A673 (cell line): ENCODE results near the gene DCAF12L2. TPM values are rescaled to one million over a fixed set of nuclear protein-coding genes. Genes with fewer than 3 reads are reported as not detected.

Experiments
- BruUV-seq: library from RNA; stranded (reverse); fragments of 400-500 nt; replicated peaks from 2 replicates; lab custom pipeline; 2021; lab: Mats Ljungman, UMichigan
- CTCF ChIA-PET: fragments of 300-600 bp; sonication (Branson Sonifier 250); formaldehyde crosslinking; loops from one replicate; lab custom pipeline; 2022; ENCODE audit warnings: antibody characterized with exemption; lab: Charles Lee
- POLR2A ChIA-PET: fragments of 300-600 bp; sonication (Branson Sonifier 250); formaldehyde crosslinking; loops from one replicate; lab custom pipeline; 2022; ENCODE audit warnings: antibody characterized with exemption; ENCODE audit not compliant: low non-redundant PET; lab: Charles Lee
- DNase-seq: peaks from one replicate; pipeline ENCODE4 v3.0.0-alpha.2; 2015; ENCODE audit warnings: low spot score
- H3K27ac ChIP-seq: fragments of 200-600 bp; sonication (generic); 2 replicates; pipeline ENCODE4 v1.5.1; 2016; ENCODE audit warnings: mixed run types, low read depth, mild to moderate bottlenecking, mixed read lengths, antibody characterized with exemption, low read length; ENCODE audit not compliant: poor library complexity, severe bottlenecking
- H3K27me3 ChIP-seq: fragments of 200-600 bp; sonication (generic); replicated peaks from 2 replicates; pipeline ENCODE4 v1.6.1; 2017; ENCODE audit warnings: mixed run types, low read depth, mild to moderate bottlenecking, mixed read lengths, antibody characterized with exemption, low read length; ENCODE audit not compliant: insufficient read depth, poor library complexity
- H3K36me3 ChIP-seq: fragments of 200-600 bp; sonication (generic); 2 replicates; pipeline ENCODE4 v1.6.1; 2016; ENCODE audit warnings: mixed run types, mild to moderate bottlenecking, mixed read lengths, antibody characterized with exemption, low read length; ENCODE audit not compliant: insufficient read depth, poor library complexity, severe bottlenecking
- H3K4me1 ChIP-seq: fragments of 200-600 bp; sonication (generic); 2 replicates; pipeline ENCODE4 v1.6.1; 2017; ENCODE audit warnings: mixed run types, mild to moderate bottlenecking, mixed read lengths, antibody characterized with exemption, low read length; ENCODE audit not compliant: insufficient read depth, poor library complexity, severe bottlenecking
- H3K4me3 ChIP-seq: fragments of 200-600 bp; sonication (generic); 2 replicates; pipeline ENCODE4 v1.5.1; 2016; ENCODE audit warnings: low read depth, mixed run types, mild to moderate bottlenecking, mixed read lengths, low read length; ENCODE audit not compliant: poor library complexity, severe bottlenecking
- H3K9me3 ChIP-seq: fragments of 200-600 bp; sonication (generic); 2 replicates; pipeline ENCODE4 v1.6.1; 2016; ENCODE audit warnings: mixed run types, low read depth, mild to moderate bottlenecking, mixed read lengths, antibody characterized with exemption, low read length; ENCODE audit not compliant: poor library complexity, severe bottlenecking
- EZH2 ChIP-seq: fragments of 200-600 bp; sonication (generic); IDR thresholded peaks from 2 replicates; pipeline ENCODE4 v1.6.1; 2017; ENCODE audit warnings: borderline replicate concordance, low read depth, mild to moderate bottlenecking, mixed read lengths, antibody characterized with exemption, low read length; ENCODE audit not compliant: poor library complexity, severe bottlenecking
- intact Hi-C: fragments of 100-400 bp; cut with micrococcal nuclease; formaldehyde crosslinking; loops from one replicate; pipeline ENCODE4 v1.10.0; 2022; ENCODE audit not compliant: unreplicated experiment
- total RNA-seq: library from RNA; stranded (reverse); gene quantifications from 2 replicates; pipeline ENCODE4 v1.2.3, GENCODE V29; 2021
- TF ChIP-seq, protein P1 (sequence below): fragments of 300-800, 200-600 bp; sonication (generic); conservative IDR thresholded peaks from 2 replicates; pipeline ENCODE4 v1.5.1; 2017; ENCODE audit warnings: low read depth, mild to moderate bottlenecking, antibody characterized with exemption, low read length, moderate library complexity, mixed read lengths

The DCAF12L2 gene
- total RNA-seq, 1 experiment from 2014 or later: 0.54 TPM

DNA sequence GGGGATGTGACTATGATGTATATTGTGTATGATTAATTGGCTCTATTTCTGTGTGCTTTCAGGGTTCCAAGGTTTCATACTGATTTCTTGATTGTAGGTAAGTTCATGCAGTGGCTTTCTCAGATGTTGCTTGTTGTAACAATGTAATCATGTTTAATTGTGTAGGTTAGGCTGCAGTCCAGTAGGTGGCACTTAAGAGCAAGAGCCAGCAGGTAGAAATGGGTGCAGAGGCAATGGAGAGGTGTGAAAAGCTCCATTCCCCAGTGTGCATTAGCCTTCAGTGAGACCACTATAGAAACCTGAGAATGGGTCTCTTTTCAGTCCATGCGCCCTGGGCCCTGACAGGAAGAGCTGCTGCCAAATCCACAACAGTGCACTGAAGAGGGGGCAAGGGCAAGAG, 28.2 kb downstream of the DCAF12L2 start:
- DNase-seq: peak; percentile 9
- CTCF ChIA-PET: no interaction called here
- intact Hi-C loops: no loop called here
- no TSS peak for BruUV-seq
- Histone ChIP-seq H3K4me3 (no peak overlapping the region), H3K9me3 (no peaks in the 10 kb centered on the region), H3K27ac (no peak overlapping the region), H3K4me1 (no peaks in the 10 kb centered on the region), H3K27me3 (no peaks in the 10 kb centered on the region), H3K36me3 (no peaks in the 10 kb centered on the region)
- POLR2A ChIA-PET: no interaction called here
- no peak for TF ChIP-seq EZH2
- TF ChIP-seq, protein P1, sequence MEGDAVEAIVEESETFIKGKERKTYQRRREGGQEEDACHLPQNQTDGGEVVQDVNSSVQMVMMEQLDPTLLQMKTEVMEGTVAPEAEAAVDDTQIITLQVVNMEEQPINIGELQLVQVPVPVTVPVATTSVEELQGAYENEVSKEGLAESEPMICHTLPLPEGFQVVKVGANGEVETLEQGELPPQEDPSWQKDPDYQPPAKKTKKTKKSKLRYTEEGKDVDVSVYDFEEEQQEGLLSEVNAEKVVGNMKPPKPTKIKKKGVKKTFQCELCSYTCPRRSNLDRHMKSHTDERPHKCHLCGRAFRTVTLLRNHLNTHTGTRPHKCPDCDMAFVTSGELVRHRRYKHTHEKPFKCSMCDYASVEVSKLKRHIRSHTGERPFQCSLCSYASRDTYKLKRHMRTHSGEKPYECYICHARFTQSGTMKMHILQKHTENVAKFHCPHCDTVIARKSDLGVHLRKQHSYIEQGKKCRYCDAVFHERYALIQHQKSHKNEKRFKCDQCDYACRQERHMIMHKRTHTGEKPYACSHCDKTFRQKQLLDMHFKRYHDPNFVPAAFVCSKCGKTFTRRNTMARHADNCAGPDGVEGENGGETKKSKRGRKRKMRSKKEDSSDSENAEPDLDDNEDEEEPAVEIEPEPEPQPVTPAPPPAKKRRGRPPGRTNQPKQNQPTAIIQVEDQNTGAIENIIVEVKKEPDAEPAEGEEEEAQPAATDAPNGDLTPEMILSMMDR: peak; percentile 53

DNA sequence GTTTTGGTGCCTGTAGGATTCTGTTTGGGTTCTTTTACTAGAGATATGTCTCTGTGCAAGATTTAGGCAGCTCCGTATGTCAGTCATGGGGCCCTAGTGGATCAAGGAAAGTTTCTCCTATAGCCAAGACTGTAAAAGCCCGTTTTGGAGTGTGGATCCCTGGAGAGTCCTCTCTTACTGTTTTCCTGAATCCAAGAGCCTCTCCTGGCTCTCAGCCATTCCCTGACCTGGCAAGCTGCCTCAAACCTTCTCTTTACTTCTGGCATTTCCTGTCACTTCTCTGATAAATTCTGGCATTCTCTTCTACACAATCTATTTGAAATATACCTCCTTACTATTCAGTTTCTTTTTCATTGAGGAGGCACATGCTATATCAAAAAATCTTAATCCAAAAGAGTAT, 41.4 kb downstream of the DCAF12L2 start:
- no peak overlapping the region for H3K27ac ChIP-seq
- no peaks in the 10 kb centered on the region for H3K36me3 ChIP-seq
- ChIA-PET POLR2A (no interaction called here), CTCF (no interaction called here)
- no peaks in the 10 kb centered on the region for H3K4me1 ChIP-seq
- TF ChIP-seq, protein P1: no peak
- no peak for TF ChIP-seq EZH2
- no peaks in the 10 kb centered on the region for H3K27me3 ChIP-seq
- DNase-seq: peak; percentile 15
- BruUV-seq: no TSS peak
- intact Hi-C loops: no loop called here
- H3K4me3 ChIP-seq: no peak overlapping the region
- H3K9me3 ChIP-seq: peaks cover 3% of the 10 kb centered on the region
